ENCODE results near the gene ATP10B. TPM values are rescaled to one million over a fixed set of nuclear protein-coding genes. Genes with fewer than 3 reads are reported as not detected.

Gene ATP10B
- total RNA-seq, 2 experiments from 2014 or later, result not detected

DNA sequence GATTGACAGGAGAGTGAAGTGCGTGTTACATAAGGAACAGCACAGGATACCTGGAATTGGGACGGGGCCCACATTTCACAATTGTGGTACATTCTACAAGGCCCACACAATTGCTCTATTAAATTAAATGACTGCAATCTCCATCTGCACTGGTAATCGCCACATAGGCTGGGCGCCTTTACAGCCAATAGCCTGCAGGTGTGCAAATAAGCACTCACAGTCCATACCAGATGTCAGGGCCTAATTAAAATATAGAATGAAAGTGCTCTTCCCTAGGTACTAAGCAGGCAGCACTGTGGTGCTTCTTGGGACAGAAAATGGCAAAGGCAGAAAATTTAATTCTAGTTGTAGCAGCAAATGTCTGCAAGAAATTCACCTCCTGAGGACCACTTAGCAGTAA, 82.7 kb downstream of the ATP10B start:
- Histone ChIP-seq H3K9me3 (ENCODE audit: low read length) (no peaks in the 10 kb centered on the region), H2AFZ (ENCODE audit: low read length) (no peak overlapping the region), H3K4me3 (ENCODE audit: low read depth, low read length, poor library complexity, severe bottlenecking) (no peak overlapping the region), H3K27ac (ENCODE audit: low read depth, low read length, poor library complexity, severe bottlenecking) (no peak overlapping the region), H3K9me2 (ENCODE audit: insufficient read depth, low read length) (no peaks in the 10 kb centered on the region), H3K79me2 (ENCODE audit: insufficient read depth, low read depth, low read length) (no peaks in the 10 kb centered on the region), H3K36me3 (ENCODE audit: insufficient read depth, low read length) (no peaks in the 10 kb centered on the region), H3K4me2 (ENCODE audit: low read length) (no peak overlapping the region), H4K20me1 (ENCODE audit: insufficient read depth, low read length) (no peaks in the 10 kb centered on the region), H3K4me1 (ENCODE audit: insufficient read depth, low read length, poor library complexity, severe bottlenecking) (no peaks in the 10 kb centered on the region)
- ChIA-PET CTCF (ENCODE audit: unreplicated experiment) (no interaction called here), POLR2A (no interaction called here)
- no peak for DNase-seq (ENCODE audit: low spot score)
- TF ChIP-seq, protein P1, sequence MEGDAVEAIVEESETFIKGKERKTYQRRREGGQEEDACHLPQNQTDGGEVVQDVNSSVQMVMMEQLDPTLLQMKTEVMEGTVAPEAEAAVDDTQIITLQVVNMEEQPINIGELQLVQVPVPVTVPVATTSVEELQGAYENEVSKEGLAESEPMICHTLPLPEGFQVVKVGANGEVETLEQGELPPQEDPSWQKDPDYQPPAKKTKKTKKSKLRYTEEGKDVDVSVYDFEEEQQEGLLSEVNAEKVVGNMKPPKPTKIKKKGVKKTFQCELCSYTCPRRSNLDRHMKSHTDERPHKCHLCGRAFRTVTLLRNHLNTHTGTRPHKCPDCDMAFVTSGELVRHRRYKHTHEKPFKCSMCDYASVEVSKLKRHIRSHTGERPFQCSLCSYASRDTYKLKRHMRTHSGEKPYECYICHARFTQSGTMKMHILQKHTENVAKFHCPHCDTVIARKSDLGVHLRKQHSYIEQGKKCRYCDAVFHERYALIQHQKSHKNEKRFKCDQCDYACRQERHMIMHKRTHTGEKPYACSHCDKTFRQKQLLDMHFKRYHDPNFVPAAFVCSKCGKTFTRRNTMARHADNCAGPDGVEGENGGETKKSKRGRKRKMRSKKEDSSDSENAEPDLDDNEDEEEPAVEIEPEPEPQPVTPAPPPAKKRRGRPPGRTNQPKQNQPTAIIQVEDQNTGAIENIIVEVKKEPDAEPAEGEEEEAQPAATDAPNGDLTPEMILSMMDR (conservative IDR thresholded peaks at IDR 0.05; ENCODE audit: low read length), result no peak
- TF ChIP-seq EZH2phosphoT487 (IDR thresholded peaks at IDR 0.05; ENCODE audit: borderline replicate concordance, low read depth, low read length), result no peak
- BruUV-seq (replicated peaks), result no TSS peak
- intact Hi-C loops (cut with micrococcal nuclease; ENCODE audit: unreplicated experiment), result no loop called here

DNA sequence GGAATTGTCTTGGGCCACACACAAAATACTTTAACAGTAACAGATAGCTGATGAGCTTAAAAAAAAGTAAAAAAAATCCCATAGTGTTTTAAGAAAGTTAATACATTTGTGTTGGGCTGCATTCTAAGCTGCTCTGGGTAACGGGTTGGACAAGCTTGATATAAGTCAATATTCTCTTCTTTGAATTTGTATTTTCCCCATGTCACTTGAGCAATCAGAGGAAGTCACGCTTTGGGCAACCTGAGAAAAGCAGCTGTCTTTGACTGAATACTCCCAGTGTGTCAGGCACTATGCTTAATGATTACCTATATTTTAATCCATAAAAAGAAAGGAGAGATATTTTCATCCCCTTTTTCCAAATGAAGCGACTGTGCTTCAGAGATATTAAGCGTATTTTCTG, 84.9 kb downstream of the ATP10B start:
- ChIA-PET CTCF (ENCODE audit: unreplicated experiment) (no interaction called here), POLR2A (no interaction called here)
- BruUV-seq (replicated peaks), result no TSS peak

GRCh38 chr5:160760008-160760407, 92.0 kb downstream of the ATP10B start:
- intact Hi-C loops (cut with micrococcal nuclease; ENCODE audit: unreplicated experiment), result no loop called here
- no TSS peak for BruUV-seq (replicated peaks)
- CTCF ChIA-PET (ENCODE audit: unreplicated experiment), result no interaction called here

More for the DNA sequence above, 84.9 kb downstream of the ATP10B start:
- no peak for DNase-seq (ENCODE audit: low spot score)
- no peaks in the 10 kb centered on the region for H4K20me1 ChIP-seq (ENCODE audit: insufficient read depth, low read length)
- no peaks in the 10 kb centered on the region for H3K79me2 ChIP-seq (ENCODE audit: insufficient read depth, low read depth, low read length)
- no peaks in the 10 kb centered on the region for H3K9me3 ChIP-seq (ENCODE audit: low read length)
- TF ChIP-seq EZH2phosphoT487 (IDR thresholded peaks at IDR 0.05; ENCODE audit: borderline replicate concordance, low read depth, low read length), result no peak
- TF ChIP-seq, protein P1 (conservative IDR thresholded peaks at IDR 0.05; ENCODE audit: low read length), result no peak
- no peak overlapping the region for H2AFZ ChIP-seq (ENCODE audit: low read length)
- no peak overlapping the region for H3K27ac ChIP-seq (ENCODE audit: low read depth, low read length, poor library complexity, severe bottlenecking)
- H3K4me2 ChIP-seq (ENCODE audit: low read length), result no peak overlapping the region
- no peaks in the 10 kb centered on the region for H3K36me3 ChIP-seq (ENCODE audit: insufficient read depth, low read length)
- H3K4me3 ChIP-seq (ENCODE audit: low read depth, low read length, poor library complexity, severe bottlenecking), result no peak overlapping the region
- intact Hi-C loops (cut with micrococcal nuclease; ENCODE audit: unreplicated experiment), result no loop called here
- no peaks in the 10 kb centered on the region for H3K4me1 ChIP-seq (ENCODE audit: insufficient read depth, low read length, poor library complexity, severe bottlenecking)
- H3K9me2 ChIP-seq (ENCODE audit: insufficient read depth, low read length), result no peaks in the 10 kb centered on the region

More at GRCh38 chr5:160760008-160760407, 92.0 kb downstream of the ATP10B start:
- H3K4me3 ChIP-seq (ENCODE audit: low read depth, low read length, poor library complexity, severe bottlenecking), result no peak overlapping the region
- H3K27ac ChIP-seq (ENCODE audit: low read depth, low read length, poor library complexity, severe bottlenecking), result no peak overlapping the region
- H3K79me2 ChIP-seq (ENCODE audit: insufficient read depth, low read depth, low read length), result no peaks in the 10 kb centered on the region
- no peak overlapping the region for H3K4me2 ChIP-seq (ENCODE audit: low read length)
- H4K20me1 ChIP-seq (ENCODE audit: insufficient read depth, low read length), result no peaks in the 10 kb centered on the region
- POLR2A ChIA-PET, result no interaction called here
- TF ChIP-seq EZH2phosphoT487 (IDR thresholded peaks at IDR 0.05; ENCODE audit: borderline replicate concordance, low read depth, low read length), result no peak
- TF ChIP-seq, protein P1 (conservative IDR thresholded peaks at IDR 0.05; ENCODE audit: low read length), result no peak
- no peak for DNase-seq (ENCODE audit: low spot score)
- no peaks in the 10 kb centered on the region for H3K9me3 ChIP-seq (ENCODE audit: low read length)
- no peak overlapping the region for H2AFZ ChIP-seq (ENCODE audit: low read length)
- H3K9me2 ChIP-seq (ENCODE audit: insufficient read depth, low read length), result no peaks in the 10 kb centered on the region
- H3K4me1 ChIP-seq (ENCODE audit: insufficient read depth, low read length, poor library complexity, severe bottlenecking), result no peaks in the 10 kb centered on the region
- no peaks in the 10 kb centered on the region for H3K36me3 ChIP-seq (ENCODE audit: insufficient read depth, low read length)
